ENCODE data around the gene CRLF1.
A peak's percentile ranks its signal among the peaks of the same experiment; 100 is the strongest.

CRLF1 gene

DNA sequence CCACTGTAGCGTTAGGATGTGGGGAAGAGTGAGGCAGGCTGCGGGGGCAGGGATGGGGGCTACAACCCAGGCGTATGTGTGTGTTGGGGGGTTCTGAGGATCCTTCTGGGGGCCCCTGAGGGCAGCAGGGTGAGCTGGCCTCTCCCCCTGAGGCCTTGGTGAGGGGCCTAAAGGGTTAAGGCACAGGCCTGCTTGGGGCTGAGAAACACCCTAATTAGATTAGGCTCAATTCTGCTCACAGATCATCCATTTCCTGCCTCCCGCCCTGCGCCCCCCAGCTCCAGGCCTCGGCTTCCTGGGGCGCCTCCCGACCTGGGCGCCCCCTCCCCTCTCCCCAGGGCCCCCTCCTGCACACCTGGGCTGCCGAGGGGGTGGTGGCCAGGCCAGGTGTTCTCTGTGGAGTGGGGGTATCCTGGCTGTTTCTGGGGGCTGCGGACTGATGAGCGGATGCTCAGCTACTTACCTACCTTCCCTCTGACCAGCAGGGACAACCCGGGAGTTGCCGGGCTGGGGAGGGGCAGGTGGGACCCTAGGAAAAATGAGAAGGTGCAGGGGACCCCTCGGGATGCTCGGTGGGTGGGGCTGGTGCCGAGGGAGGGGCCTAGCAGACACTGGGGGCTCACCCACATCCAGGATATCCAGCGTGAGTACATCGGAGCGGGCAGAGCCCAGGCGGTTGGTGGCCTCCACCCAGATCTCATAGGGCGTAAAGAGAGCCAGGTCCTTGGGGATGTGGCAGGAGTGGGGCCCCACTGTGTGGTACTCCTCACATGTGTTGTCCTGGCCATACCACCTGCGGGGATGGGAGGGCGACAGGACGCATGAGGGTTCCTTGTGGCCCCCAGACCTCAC is 8.6 kb downstream of the CRLF1 start:
- Histone ChIP-seq H3K27me3 (ENCODE audit: insufficient read depth, low read length, poor library complexity) (no peaks in the 10 kb centered on the region), H3K4me3 (ENCODE audit: low read length) (no peak overlapping the region), H3K4me1 (ENCODE audit: control insufficient read depth, low read depth, low read length) (peaks cover 13% of the 10 kb centered on the region), H2BK15ac (replicated peaks; ENCODE audit: low read depth) (no peak overlapping the region), H2BK120ac (ENCODE audit: low read depth, low read length) (no peak overlapping the region), H3K4ac (ENCODE audit: low read depth, low read length) (no peak overlapping the region), H4K5ac (ENCODE audit: low read length) (no peak overlapping the region), H2AK5ac (ENCODE audit: low read length) (no peak overlapping the region), H3K79me2 (ENCODE audit: control insufficient read depth, insufficient read depth, low read length) (no peaks in the 10 kb centered on the region), H2BK5ac (ENCODE audit: low read length) (peak overlapping the region; percentile 33), H4K8ac (ENCODE audit: low read depth, low read length) (no peak overlapping the region), H3K4me2 (ENCODE audit: low read length) (no peak overlapping the region), H3K18ac (ENCODE audit: low read length) (peak overlapping the region; percentile 62), H3K27ac (ENCODE audit: low read depth, low read length) (no peak overlapping the region), H3K23ac (ENCODE audit: low read length) (no peak overlapping the region), H3K79me1 (ENCODE audit: low read length) (no peaks in the 10 kb centered on the region), H3K36me3 (ENCODE audit: control insufficient read depth, insufficient read depth, low read length) (no peaks in the 10 kb centered on the region), H3K9ac (ENCODE audit: low read length) (peak overlapping the region; percentile 42), H3K56ac (ENCODE audit: low read length) (peak overlapping the region; percentile 70)
- no CpG with 5 or more reads among the region's 25 CpGs for WGBS (ENCODE audit: extremely low coverage, insufficient coverage, low lambda C conversion rate)
- DNase-seq, result peak; percentile 38

DNA sequence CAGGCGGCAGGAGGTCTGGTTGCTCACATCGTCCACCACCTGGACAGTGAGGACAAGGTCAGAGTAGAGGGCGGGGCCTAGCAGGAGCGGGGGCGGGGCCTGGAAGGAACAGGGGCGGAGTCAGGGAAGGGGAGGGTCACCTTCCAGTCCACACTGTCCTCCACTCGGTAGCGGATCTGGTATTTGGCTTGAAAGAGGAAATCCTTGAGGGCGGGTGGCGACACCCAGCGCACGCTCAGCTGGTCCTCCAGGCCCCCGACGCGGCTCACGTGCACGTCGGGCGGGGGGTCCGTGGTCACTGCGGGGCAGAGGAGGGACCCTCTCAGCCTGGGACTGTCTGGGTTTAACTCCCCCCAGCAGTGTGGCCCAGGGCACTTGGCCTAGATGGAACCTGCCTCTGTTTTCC is 9.8 kb downstream of the CRLF1 start:
- WGBS (ENCODE audit: extremely low coverage, insufficient coverage, low lambda C conversion rate), result no CpG with 5 or more reads among the region's 21 CpGs
- peak; percentile 63 for DNase-seq

DNA sequence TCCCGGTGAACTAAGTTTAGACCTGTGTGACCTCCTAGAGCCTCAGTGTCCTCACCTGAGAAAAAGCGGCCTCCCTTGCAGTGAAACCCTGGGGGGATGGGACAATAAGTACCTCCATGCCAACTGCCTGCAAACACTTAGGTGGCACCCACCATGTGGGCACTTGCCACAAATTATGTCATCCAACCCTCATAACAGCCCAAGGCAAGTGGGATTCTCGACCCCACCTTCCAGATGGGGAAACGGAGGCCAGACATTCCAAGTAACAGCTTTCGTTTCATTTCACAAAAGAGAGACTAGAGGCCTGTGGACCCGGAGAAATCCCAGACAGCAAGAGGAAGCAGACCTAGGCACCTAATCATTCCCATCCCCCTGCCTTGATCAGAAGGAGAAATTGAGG is 11.1 kb downstream of the CRLF1 start:
- no peak overlapping the region for H2BK15ac ChIP-seq (replicated peaks; ENCODE audit: low read depth)
- no peak overlapping the region for H4K5ac ChIP-seq (ENCODE audit: low read length)
- H3K79me2 ChIP-seq (ENCODE audit: control insufficient read depth, insufficient read depth, low read length), result no peaks in the 10 kb centered on the region
- H3K9ac ChIP-seq (ENCODE audit: low read length), result peak overlapping the region; percentile 38
- H3K23ac ChIP-seq (ENCODE audit: low read length), result no peak overlapping the region
- H4K8ac ChIP-seq (ENCODE audit: low read depth, low read length), result no peak overlapping the region
- peak overlapping the region; percentile 6 for H2AK5ac ChIP-seq (ENCODE audit: low read length)
- H2BK5ac ChIP-seq (ENCODE audit: low read length), result no peak overlapping the region
- WGBS (ENCODE audit: extremely low coverage, insufficient coverage, low lambda C conversion rate), result no CpG with 5 or more reads among the region's 6 CpGs
- peak overlapping the region; percentile 86 for H3K56ac ChIP-seq (ENCODE audit: low read length)
- DNase-seq, result no peak
- no peaks in the 10 kb centered on the region for H3K27me3 ChIP-seq (ENCODE audit: insufficient read depth, low read length, poor library complexity)
- H3K79me1 ChIP-seq (ENCODE audit: low read length), result peaks cover 2% of the 10 kb centered on the region
- H3K27ac ChIP-seq (ENCODE audit: low read depth, low read length), result no peak overlapping the region
- H3K36me3 ChIP-seq (ENCODE audit: control insufficient read depth, insufficient read depth, low read length), result peaks cover 3% of the 10 kb centered on the region
- no peak overlapping the region for H2BK120ac ChIP-seq (ENCODE audit: low read depth, low read length)
- H3K4ac ChIP-seq (ENCODE audit: low read depth, low read length), result no peak overlapping the region
- peak overlapping the region; percentile 62 for H3K18ac ChIP-seq (ENCODE audit: low read length)
- H3K4me1 ChIP-seq (ENCODE audit: control insufficient read depth, low read depth, low read length), result peaks cover 16% of the 10 kb centered on the region
- H3K4me2 ChIP-seq (ENCODE audit: low read length), result no peak overlapping the region
- no peak overlapping the region for H3K4me3 ChIP-seq (ENCODE audit: low read length)

More for the DNA sequence above, 9.8 kb downstream of the CRLF1 start:
- Histone ChIP-seq H2AK5ac (ENCODE audit: low read length) (no peak overlapping the region), H3K36me3 (ENCODE audit: control insufficient read depth, insufficient read depth, low read length) (no peaks in the 10 kb centered on the region), H3K56ac (ENCODE audit: low read length) (peak overlapping the region; percentile 51), H4K8ac (ENCODE audit: low read depth, low read length) (no peak overlapping the region), H3K23ac (ENCODE audit: low read length) (no peak overlapping the region), H3K27ac (ENCODE audit: low read depth, low read length) (no peak overlapping the region), H2BK5ac (ENCODE audit: low read length) (no peak overlapping the region), H3K9ac (ENCODE audit: low read length) (no peak overlapping the region), H3K27me3 (ENCODE audit: insufficient read depth, low read length, poor library complexity) (no peaks in the 10 kb centered on the region), H3K79me1 (ENCODE audit: low read length) (no peaks in the 10 kb centered on the region), H4K5ac (ENCODE audit: low read length) (no peak overlapping the region), H3K4me2 (ENCODE audit: low read length) (no peak overlapping the region), H2BK15ac (replicated peaks; ENCODE audit: low read depth) (no peak overlapping the region), H3K4me3 (ENCODE audit: low read length) (no peak overlapping the region), H3K4me1 (ENCODE audit: control insufficient read depth, low read depth, low read length) (peaks cover 13% of the 10 kb centered on the region), H3K79me2 (ENCODE audit: control insufficient read depth, insufficient read depth, low read length) (no peaks in the 10 kb centered on the region), H3K18ac (ENCODE audit: low read length) (no peak overlapping the region), H3K4ac (ENCODE audit: low read depth, low read length) (no peak overlapping the region), H2BK120ac (ENCODE audit: low read depth, low read length) (no peak overlapping the region)

- peak overlapping the region; percentile 55 for H3K27ac ChIP-seq (ENCODE audit: low read depth, low read length)
- H2AK5ac ChIP-seq (ENCODE audit: low read length), result peak overlapping the region; percentile 88
- no peak overlapping the region for H4K8ac ChIP-seq (ENCODE audit: low read depth, low read length)
- peaks cover 3% of the 10 kb centered on the region for H3K36me3 ChIP-seq (ENCODE audit: control insufficient read depth, insufficient read depth, low read length)
- peak overlapping the region; percentile 49 for H3K4me2 ChIP-seq (ENCODE audit: low read length)
- no peak overlapping the region for H4K5ac ChIP-seq (ENCODE audit: low read length)
- no CpG with 5 or more reads among the region's 26 CpGs for WGBS (ENCODE audit: extremely low coverage, insufficient coverage, low lambda C conversion rate)
- H3K56ac ChIP-seq (ENCODE audit: low read length), result peak overlapping the region; percentile 86
- no peaks in the 10 kb centered on the region for H3K27me3 ChIP-seq (ENCODE audit: insufficient read depth, low read length, poor library complexity)
- H3K18ac ChIP-seq (ENCODE audit: low read length), result peak overlapping the region; percentile 62
- H3K23ac ChIP-seq (ENCODE audit: low read length), result no peak overlapping the region
- H2BK15ac ChIP-seq (replicated peaks; ENCODE audit: low read depth), result no peak overlapping the region
- H3K79me2 ChIP-seq (ENCODE audit: control insufficient read depth, insufficient read depth, low read length), result no peaks in the 10 kb centered on the region
- no peak overlapping the region for H2BK5ac ChIP-seq (ENCODE audit: low read length)
- H3K4me3 ChIP-seq (ENCODE audit: low read length), result no peak overlapping the region
- peaks cover 2% of the 10 kb centered on the region for H3K79me1 ChIP-seq (ENCODE audit: low read length)
- peak overlapping the region; percentile 25 for H3K4ac ChIP-seq (ENCODE audit: low read depth, low read length)
- peaks cover 16% of the 10 kb centered on the region for H3K4me1 ChIP-seq (ENCODE audit: control insufficient read depth, low read depth, low read length)
- H2BK120ac ChIP-seq (ENCODE audit: low read depth, low read length), result no peak overlapping the region
- DNase-seq, result no peak
- H3K9ac ChIP-seq (ENCODE audit: low read length), result peak overlapping the region; percentile 89
Observed at GRCh38 chr19:18594824-18595373, 11.7 kb downstream of the CRLF1 start.

- Histone ChIP-seq H3K23ac (ENCODE audit: low read length) (no peak overlapping the region), H2BK15ac (replicated peaks; ENCODE audit: low read depth) (no peak overlapping the region), H4K8ac (ENCODE audit: low read depth, low read length) (no peak overlapping the region), H3K4me3 (ENCODE audit: low read length) (peak overlapping the region; percentile 54), H3K36me3 (ENCODE audit: control insufficient read depth, insufficient read depth, low read length) (peaks cover 3% of the 10 kb centered on the region), H2AK5ac (ENCODE audit: low read length) (peak overlapping the region; percentile 88), H3K27ac (ENCODE audit: low read depth, low read length) (peak overlapping the region; percentile 55), H3K4me1 (ENCODE audit: control insufficient read depth, low read depth, low read length) (peaks cover 16% of the 10 kb centered on the region), H3K4ac (ENCODE audit: low read depth, low read length) (peak overlapping the region; percentile 25), H3K79me1 (ENCODE audit: low read length) (peaks cover 2% of the 10 kb centered on the region), H2BK120ac (ENCODE audit: low read depth, low read length) (no peak overlapping the region), H3K56ac (ENCODE audit: low read length) (peak overlapping the region; percentile 97), H3K4me2 (ENCODE audit: low read length) (peak overlapping the region; percentile 74), H4K5ac (ENCODE audit: low read length) (no peak overlapping the region), H3K18ac (ENCODE audit: low read length) (peak overlapping the region; percentile 83), H3K9ac (ENCODE audit: low read length) (peak overlapping the region; percentile 89), H3K27me3 (ENCODE audit: insufficient read depth, low read length, poor library complexity) (no peaks in the 10 kb centered on the region), H3K79me2 (ENCODE audit: control insufficient read depth, insufficient read depth, low read length) (no peaks in the 10 kb centered on the region), H2BK5ac (ENCODE audit: low read length) (no peak overlapping the region)
- no CpG with 5 or more reads among the region's 54 CpGs for WGBS (ENCODE audit: extremely low coverage, insufficient coverage, low lambda C conversion rate)
- DNase-seq, result peak; percentile 87
Observed at GRCh38 chr19:18594096-18594823, 12.3 kb downstream of the CRLF1 start.

Data from mesendoderm (in vitro differentiated cells).